Fibroblast of skin of right quadriceps (primary cell): Measurements from ENCODE around the gene NOTCH4.
"Not testable (repeated sequence)": the region's sequence is repeated elsewhere in the genome, so short reads cannot be mapped to it uniquely, and the experiment has no call there.

Experiments
- DNase-seq: peaks from one replicate; pipeline ENCODE4 v3.0.0-alpha.2; 2013

The NOTCH4 gene

DNA sequence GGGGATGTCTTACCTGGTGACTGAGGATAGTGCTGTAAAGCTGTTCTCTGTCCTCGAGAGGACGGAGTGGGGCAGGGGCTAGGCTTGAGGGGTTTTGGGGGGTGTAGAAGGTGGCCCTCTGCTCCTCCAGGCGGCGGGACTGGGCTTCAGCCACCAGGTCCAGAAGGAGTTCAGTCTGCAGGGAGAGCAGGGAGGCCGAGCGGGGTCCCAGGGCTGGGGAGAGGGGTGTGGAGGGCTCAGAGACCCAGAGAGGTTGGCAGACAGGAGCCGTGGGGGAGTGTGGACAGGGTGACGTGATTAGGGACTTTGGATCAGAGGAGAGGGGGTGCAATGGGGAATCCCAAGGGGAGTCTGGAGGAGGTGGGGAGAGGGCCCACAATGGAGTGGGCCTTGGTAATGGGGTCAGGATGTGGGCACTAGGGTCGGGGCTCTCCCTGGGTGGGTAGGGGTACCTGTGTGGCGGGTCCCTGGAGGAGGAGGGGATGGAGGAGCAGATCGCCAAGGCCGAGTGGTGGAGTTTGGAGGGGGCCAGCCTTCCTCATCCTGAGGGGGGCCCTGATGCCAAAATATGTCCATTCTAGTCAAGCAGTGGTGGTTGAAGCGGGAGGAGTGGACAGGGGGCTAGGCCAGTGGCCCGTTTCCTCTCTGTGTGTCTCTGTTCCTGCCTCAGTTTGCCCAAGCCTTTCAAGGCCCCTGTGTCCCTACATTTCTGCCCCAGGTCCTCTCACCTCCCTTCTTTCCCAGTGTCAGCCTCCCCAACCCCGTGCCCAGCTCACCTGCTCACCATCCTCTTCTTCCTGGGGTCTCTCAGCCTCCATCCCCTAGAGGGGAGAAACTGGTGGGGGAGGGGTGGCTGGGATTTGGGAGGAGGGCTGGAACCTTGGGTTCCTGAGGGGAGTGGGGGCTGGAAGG, 31.9 kb downstream of the NOTCH4 start:
- no peak for DNase-seq

DNA sequence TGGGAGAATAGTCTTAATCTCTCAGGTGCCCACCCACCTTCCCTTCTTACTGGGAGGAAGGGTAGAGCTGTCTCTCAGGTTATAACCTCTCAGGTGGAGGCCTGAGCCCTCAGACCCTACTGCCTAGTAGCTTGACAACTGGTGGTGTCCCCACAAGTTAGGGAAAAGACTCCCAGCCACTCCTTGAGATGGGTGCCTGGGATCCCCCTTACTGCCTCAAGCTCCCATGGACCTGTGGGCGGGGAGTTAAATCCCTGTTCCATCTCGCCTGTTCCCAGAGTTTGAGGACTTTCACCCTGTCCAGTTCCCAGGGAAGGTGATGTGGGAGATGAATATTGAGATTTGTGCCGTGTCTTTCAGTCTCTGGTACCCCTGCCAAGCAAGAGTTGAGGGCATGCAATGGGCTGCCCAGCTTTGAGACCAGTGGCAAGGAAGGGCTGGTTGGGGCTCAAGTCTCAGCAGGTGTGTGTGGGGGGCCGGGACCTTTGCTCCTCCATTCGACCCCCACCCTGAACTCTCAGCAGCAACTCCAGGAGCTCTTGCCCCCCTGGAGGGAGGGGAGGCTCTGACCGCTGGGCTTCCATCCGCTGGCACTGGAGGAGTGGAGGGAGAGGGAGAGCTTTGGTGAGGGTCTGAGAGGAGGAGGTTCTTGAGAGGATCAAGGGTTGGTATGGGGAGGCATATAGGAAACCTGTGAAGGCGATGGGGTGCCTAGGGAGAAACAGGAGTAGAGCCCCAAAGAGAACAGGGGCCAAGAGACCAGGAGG, 32.8 kb downstream of the NOTCH4 start:
- no peak for DNase-seq

DNA sequence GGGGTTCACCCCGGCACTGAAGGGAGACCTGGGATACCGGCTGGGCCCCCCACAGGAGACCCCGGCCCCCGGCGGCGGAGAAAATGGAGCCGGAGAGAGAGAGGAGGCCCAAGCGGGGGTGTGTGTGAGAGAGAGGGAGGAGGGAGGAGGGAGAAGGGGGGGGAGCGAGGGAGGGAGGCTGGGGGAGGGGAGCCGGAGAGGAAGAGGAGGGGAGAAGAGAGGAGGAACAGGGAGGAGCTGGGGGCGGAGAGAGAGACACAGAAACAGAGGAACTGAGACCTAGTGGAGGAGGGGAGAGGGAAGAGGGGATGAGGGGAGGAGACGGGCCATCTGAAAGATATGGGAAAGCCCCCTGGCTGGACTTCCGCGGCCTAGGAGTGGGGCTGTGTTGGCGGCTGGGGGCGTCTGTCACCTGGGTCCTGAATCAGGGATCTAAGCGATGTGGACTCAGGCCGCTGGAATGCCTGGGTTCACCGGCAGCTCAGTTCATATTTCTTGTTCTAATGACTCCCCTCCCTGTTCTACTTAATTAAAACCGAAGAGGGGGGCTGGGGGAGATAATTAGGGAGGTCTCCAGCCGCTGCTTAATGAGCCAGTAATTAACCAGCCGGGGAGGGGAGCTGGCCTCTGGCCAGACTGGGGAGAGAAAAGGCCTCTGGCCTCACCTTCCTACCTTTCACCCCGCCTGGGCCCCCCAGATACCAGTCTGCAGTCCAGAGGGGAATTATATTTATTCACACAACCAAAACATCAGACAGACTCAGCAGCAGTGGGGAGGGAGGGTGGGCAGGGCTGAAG, 33.6 kb downstream of the NOTCH4 start, which contains the start of gene PBX2:
TSS of gene PBX2 (minus strand) at position 149 of the 798 bp plus-strand sequence. CDS start 287 bp downstream, outside the sequence.
- peak; percentile 94 for DNase-seq

DNA sequence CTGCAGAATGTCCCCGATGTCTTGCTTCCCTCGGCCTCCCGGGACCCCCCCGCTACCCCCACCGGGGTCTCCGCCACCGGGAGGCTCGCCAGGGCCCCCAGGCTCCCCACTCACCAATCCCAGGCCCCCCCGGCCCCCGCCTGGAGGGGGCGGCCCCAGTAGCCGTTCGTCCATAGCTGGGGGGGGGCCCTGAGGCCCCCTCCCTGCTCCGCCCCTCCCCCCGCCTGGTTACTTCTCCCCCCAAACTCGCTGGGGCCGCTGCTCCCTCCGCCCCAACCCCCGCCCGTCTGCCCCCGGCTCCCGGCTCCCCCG, 34.2 kb downstream of the NOTCH4 start:
- peak; percentile 15 for DNase-seq

DNA sequence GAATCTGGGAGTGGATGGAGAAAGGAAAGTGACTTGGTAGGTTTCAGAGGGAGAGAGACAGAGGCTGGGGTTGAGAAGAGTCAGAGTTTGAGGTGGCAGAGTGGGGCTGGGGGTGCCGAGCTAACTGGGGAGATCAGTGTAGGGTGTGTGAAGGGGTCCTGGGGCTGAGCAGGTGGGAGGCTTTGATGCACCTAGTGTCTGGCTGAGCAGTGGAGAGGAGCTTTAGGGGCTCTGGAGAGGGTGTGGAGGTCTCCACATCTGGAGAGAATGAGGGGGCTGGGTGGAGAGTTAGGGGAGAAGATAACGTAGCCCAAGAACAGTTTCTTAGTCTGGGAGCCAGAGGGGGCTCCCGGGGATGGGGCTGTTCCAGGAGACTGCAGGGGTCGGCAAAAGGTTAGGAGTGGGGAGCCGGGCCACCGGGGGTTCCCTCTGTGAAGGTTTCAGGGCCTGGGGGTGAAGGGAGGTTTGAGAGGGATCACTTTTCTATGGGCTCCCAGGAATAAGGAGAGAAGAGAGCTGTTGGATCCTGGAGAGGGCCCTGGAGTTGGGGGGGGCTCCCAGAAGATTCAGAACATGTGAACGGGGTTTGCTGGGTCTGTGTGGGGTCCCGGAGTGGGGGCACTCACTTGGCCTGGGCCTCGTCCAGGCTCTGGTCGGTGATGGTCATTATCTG, 34.7 kb downstream of the NOTCH4 start:
- DNase-seq: no peak

DNA sequence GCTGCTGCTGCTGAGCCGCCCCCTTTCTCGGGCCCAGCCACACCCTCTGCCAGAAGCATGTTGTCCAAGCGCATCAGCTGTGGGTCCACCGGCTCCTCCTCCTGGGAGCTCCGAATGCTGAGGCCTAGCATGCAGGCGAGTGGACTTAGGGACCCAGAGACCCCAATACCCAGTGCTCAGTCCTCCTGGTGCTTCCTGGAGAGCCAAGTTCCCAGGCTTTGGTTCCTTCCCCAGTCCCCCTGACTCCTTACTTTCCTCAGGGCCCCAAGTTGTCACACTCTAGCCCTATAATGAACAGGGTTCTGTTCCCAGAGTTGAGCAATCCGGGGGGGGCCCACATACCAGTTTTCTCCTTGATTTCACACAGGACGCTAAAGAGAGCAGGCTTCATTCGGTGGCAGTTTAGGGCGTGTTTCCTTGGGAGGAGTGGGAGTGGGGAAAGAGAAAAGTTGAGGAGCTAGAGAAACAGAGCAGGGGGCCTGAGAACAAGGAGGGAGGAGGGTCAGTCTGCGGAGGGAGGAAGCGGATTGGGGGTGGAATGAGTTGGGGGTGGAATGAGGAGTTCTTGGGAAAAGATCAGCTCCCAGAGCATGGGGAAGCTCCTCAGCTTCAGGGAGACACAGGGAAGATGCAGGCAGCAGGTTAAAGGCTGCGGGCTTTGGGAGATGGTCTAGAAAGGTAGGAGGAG, 35.3 kb downstream of the NOTCH4 start:
- peak; percentile 37 for DNase-seq

DNA sequence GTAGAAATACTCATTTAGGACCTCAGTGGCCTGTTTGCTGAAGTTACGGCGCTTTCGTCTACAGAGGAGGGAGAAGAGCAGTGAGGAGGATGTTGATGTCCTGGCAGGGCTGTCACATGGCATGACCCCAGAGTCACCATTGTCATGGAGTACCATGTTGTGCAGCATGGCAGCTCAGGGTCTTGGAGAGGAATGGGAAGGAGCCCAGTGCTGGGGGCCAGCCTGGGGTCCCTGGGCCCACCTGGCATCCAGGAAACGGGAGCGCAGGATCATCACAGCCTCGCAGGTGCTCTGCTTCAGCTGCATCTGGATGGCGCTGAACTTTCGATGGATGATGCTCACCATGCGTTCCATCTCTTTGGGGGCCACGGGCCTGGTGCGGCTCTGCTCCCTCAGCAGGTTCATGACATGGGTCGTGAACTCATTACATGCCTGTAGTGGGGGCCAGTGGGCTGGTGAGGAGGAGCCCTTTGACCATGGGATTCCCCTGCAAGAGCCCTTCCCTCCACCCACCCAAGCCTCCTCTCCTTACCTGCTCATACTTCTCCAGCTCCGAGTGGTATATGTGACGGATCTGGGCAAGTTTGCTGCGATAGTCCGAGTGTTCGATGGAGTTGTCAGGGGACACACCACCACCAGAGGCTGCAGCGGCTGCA, 36.0 kb downstream of the NOTCH4 start:
- DNase-seq: not testable (repeated sequence)

DNA sequence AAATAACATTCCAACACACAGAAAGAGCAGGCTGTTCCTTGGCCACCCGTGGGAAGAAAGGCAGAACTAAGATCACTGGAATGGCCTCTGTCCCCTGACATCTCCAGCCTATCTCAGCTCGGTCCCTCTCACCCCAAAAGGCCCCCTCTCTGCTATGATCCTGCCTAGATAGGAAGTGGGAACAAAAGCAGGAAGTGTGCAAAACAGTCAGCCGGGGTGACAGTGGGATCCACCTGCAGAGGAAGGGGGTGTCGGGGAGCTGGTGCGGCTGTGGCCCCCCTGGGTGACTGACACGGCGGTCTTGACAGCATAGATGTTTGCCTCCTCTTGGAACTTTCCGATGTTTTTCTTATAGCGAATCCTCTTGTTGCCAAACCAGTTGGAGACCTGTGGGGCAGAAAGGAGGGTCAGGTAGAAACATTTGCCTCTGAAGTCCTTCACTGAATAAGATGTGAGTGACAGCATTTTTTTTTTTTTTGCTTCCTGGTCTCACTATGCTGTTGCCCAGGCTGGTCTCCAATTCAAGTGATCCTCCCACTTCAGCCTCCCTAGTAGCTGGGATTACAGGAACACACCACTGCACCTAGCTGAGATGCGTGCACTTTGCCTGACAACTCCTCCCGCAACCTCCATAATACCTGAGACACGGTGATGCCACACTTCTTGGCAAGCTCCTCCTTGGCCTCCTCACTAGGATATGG, 36.7 kb downstream of the NOTCH4 start:
- DNase-seq: no peak

DNA sequence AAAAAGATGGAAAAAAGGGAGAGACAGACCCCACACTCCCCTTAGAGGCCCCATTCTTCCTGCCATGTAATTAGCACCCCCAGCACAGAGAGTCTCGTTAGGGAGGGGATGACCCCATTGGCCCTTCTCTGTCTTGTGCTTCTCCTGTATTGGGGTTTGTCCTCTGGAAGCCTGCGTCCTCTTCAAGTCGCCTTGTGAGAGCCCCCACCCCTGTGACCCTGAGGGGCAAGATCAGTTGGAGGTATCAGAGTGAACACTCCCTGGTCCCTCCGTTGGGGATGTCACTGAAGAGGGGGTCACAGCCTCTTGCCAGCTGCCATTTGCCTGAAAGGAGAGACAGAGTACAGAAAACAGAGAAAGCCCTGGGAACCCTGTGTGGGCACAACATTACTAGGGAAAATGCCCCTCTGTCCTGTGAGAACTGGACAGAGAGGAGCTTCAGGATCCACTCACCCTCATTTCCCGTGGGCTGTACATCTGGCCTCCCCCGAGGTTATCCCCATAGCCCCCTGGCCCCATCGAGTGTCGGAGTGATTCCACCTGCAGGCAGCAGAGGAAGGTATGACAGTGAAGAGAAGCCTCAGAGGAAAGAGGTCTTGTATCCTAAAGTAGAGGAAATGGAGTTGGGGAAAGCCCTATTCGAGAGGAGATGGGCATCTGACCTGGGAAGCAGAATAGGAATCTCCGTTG, 37.6 kb downstream of the NOTCH4 start:
- not testable (repeated sequence) for DNase-seq

DNA sequence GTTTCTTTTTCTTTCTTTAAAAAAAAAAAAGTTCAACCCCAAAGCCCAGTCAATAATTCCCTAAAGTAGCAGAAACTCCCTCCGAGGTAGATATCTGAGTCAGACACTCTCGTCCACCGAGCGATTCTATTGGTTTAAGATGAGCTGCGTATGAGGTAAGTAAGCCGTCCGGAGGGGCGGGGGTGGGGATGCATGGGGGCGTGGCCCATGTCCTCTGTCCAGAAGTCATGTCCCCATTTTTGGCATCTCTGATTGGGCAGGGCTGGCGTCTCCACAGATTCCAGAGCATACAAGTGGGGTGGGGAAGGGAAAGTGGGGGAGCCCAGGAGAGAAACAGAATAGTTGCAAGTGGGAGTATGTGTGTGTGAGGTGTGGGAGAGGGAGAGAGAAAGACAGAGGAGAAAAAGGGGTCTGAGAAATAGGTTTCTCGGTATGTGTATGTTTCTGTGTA, 38.2 kb downstream of the NOTCH4 start:
- DNase-seq: peak; percentile 88

DNA sequence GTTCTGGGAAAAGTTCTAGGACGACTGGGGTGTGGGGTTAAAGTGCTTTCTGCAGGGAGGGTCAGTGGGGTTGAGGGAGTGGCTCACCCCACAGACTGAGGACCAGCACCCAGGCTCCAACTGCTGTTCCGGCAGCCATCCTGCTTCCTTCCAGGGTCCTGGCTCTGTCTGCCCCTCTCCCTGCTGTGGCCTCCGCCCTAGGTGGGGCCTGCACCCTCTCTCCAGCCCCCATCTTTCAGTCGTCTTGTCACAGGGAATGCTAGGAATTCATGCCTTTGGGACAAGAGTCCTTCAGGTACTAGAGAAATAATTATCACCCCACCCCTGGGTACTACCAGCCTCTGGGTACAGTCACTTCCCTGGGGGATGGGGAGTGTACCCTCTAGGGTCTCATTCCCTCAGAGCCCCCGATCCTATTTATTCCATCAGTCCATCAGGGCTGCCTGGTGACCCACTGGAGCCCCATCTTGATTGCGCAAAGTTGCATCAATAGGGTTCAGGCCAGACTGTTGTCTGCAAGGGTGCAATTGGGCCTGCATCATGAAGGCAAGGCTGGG, 39.7 kb downstream of the NOTCH4 start, which contains the start of gene AGER:
TSS of gene AGER (minus strand) at position 170 of the 557 bp plus-strand sequence. CDS start at position 139, 31 bp downstream.
- no peak for DNase-seq

DNA sequence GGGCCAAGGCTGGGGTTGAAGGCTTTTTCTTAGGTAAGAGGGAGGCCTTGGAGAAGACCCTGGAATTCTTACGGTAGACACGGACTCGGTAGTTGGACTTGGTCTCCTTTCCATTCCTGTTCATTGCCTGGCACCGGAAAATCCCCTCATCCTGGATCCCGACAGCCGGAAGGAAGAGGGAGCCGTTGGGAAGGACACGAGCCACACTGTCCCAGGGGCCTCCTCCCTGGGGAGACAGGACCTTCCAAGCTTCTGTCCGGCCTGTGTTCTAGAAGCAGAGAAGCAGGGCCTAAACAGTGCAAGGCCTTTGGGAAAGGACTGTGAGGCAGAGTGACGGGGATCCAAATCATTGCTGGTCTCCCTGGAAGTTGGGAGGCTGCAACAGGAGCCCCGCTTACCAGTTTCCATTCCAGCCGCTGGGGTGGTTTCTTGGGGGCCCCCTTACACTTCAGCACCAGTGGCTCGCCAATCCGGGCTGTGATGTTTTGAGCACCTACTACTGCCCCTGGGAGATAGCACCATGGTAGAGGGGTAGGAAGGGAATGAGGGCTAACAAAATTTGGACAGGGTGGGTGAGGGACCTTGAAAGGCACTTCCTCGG, 40.3 kb downstream of the NOTCH4 start:
- DNase-seq: no peak

DNA sequence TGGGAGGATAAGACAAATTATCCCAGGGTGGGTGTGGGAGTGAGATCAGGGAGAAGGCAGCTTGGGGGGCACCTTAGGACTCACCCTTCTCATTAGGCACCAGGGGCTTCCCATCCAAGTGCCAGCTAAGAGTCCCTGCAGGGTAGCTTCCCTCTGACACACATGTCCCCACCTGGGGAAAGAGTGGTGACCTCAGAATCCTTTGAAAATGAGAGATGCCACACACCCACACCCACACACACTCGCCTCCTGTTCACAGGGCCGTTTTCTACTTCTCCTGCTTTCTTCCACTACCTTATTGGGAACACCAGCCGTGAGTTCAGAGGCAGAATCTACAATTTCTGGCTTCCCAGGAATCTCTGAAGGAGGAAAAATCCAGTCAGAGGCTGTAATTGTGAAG, 40.8 kb downstream of the NOTCH4 start:
- DNase-seq: no peak

DNA sequence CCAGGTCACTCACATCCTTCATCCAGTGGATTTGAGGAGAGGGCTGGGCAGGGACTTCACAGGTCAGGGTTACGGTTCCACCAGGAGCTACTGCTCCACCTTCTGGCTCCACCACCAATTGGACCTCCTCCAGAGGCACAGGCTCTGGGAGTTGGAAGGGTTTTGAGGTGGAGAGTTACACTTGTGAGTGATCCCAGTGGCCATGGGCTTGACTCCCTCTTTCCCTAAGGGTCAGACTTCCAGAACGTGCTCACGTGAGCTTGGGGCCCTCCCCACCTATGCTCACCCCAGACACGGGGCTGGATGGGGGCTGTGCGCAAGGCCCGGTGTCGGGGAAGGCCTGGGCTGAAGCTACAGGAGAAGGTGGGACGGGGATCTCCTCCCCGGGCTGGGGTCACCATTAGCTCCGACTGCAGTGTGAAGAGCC, 41.3 kb downstream of the NOTCH4 start:
- DNase-seq: no peak

DNA sequence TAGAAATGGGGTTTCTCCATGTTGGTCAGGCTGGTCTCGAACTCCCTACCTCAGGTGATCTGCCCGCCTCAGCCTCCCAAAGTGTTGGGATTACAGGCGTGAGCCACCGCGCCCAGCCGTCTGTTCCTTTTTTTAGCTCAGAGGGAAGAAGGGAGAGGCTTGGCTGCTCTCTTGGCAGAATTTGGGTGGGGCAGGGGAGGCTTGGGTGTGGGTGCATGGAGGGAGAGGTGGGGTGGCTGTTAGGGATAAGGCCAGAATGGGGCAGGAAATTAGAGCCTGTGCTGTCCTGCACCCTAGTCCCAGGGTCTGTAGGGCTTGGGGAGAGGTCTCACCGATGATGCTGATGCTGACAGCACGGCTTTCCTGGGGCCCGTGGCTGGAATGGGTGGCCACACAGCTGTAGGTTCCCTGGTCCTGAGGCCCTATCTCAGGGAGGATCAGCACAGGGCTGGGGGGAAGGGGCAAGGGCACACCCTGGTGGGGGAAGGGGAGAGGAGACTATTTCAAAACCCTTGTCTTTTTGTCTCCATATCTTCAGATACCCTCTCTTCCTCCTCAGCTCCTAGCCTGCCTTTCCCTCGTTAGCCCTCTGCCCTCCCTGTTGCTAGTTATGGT, 41.8 kb downstream of the NOTCH4 start:
- DNase-seq: no peak

DNA sequence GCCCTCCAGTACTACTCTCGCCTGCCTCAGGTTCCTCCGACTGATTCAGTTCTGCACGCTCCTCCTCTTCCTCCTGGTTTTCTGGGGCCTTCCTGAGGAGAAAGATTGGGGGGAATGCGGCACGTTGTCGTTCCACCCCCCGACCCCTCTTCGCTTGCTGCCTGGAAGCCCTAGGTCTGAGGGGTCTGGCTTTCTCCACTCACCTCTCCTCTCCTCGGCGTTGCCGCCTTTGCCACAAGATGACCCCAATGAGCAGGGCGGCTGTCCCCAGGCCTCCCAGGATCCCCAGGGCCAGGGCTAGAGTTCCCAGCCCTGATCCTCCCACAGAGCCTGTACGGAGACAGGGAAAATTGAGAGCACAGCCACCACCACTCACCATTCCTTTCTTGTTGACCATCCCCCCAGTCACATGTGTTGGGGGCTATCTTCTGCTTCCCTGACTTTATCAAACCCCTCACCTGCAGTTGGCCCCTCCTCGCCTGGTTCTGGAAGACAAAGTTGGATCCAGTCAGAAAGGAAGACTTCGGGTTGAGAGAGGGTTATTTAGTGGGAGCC, 42.6 kb downstream of the NOTCH4 start:
- DNase-seq: no peak

DNA sequence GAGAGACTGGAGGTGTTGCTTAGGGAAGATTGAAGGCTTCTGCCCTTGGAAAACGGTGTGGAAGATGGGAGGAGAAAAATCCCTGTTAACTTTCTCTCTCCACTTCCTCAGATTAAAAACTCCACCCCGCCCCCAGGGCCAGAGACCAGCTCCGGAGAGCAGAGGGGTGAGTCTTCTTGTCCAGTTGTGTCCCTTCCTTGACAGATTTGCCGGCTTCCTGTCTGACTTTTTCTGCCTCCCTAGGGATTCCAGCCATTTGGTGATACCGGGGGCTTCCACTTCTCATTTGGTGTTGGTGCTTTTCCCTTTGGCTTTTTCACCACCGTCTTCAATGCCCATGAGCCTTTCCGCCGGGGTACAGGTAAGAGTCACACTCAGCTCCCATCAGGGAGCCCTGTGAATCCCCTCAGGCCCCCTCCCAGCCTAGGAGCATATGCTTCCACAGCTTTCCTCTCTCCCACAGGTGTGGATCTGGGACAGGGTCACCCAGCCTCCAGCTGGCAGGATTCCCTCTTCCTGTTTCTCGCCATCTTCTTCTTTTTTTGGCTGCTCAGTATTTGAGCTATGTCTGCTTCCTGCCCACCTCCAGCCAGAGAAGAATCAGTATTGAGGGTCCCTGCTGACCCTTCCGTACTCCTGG, 44.0 kb downstream of the NOTCH4 start:
- DNase-seq: no peak
